ENCODE results near the gene ABCF3. TPM values are rescaled to one million over a fixed set of nuclear protein-coding genes. Genes with fewer than 3 reads are reported as not detected.

The ABCF3 gene
- total RNA-seq, 1 experiment from 2014 or later = 63.6 TPM

DNA sequence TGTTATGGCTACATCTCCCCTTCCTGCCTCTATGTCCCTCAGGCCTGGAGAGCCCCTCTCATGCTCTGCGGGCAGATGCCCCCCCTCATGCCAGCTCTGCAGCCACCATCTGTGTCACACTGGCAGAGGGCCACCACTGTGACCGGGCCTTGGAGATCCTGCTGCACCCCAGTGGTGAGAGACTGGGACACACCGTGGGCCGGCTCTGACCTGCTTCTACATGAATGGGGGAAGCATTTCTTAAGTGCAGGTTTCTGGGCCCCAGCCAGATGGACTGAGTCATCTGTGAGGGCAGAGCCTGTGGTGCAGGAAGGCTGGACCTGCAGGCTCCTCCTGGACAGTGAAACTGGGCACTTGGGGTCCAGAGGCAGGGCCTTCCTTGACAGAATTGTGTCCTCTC is 48.2 kb downstream of the ABCF3 start:
- peaks cover 6% of the 10 kb centered on the region; the same call in 1 of the 2 replicates for H3K4me1 Mint-ChIP-seq
- no peaks in the 10 kb centered on the region for H3K9me3 Mint-ChIP-seq
- H3K4me3 Mint-ChIP-seq = no peak overlapping the region
- no peak for ATAC-seq
- H3K27ac Mint-ChIP-seq = no peak overlapping the region
- H3K36me3 Mint-ChIP-seq = no peaks in the 10 kb centered on the region
- TF ChIP-seq EMX1 (CRISPR knock-in tag; IDR thresholded peaks at IDR 0.05) (no peak), ZNF416 (CRISPR knock-in tag; IDR thresholded peaks at IDR 0.05) (no peak), E2F1 (CRISPR knock-in tag; IDR thresholded peaks at IDR 0.05) (no peak), IRF1 (CRISPR knock-in tag; IDR thresholded peaks at IDR 0.05) (no peak)
- TF ChIP-seq, protein P1, sequence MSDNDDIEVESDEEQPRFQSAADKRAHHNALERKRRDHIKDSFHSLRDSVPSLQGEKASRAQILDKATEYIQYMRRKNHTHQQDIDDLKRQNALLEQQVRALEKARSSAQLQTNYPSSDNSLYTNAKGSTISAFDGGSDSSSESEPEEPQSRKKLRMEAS (CRISPR knock-in tag; IDR thresholded peaks at IDR 0.05) = no peak
- no peak for DNase-seq (ENCODE audit: low spot score)
- CTCF ChIA-PET = no interaction called here
- H3K27me3 Mint-ChIP-seq (ENCODE audit: low read depth) = peaks cover 44% of the 10 kb centered on the region
- POLR2A ChIA-PET = no interaction called here

- Mint-ChIP-seq H3K4me3 (no peak overlapping the region), H3K4me1 (peaks cover 6% of the 10 kb centered on the region; the same call in 1 of the 2 replicates), H3K27me3 (ENCODE audit: low read depth) (peaks cover 40% of the 10 kb centered on the region), H3K27ac (no peak overlapping the region), H3K9me3 (no peaks in the 10 kb centered on the region), H3K36me3 (no peaks in the 10 kb centered on the region)
- ChIA-PET CTCF (interaction anchor here (0.6 kb wide), 1 partner anchor 203 kb away, joined by 6 read pairs; the partner anchor contains the start of gene HTR3D), POLR2A (no interaction called here)
- TF ChIP-seq HMGXB4 (CRISPR knock-in tag; IDR thresholded peaks at IDR 0.05) = no peak
- TF ChIP-seq RELA (CRISPR knock-in tag; IDR thresholded peaks at IDR 0.05; ENCODE audit: borderline replicate concordance) = no peak
- no peak for TF ChIP-seq RORB (CRISPR knock-in tag; IDR thresholded peaks at IDR 0.05)
- TF ChIP-seq OVOL2 (CRISPR knock-in tag; IDR thresholded peaks at IDR 0.05; ENCODE audit: borderline replicate concordance) = no peak
- no peak for TF ChIP-seq GABPB1 (CRISPR knock-in tag; IDR thresholded peaks at IDR 0.05)
- no peak for TF ChIP-seq ZNF121 (CRISPR knock-in tag; IDR thresholded peaks at IDR 0.05)
- no peak for TF ChIP-seq ATF1 (CRISPR knock-in tag; IDR thresholded peaks at IDR 0.05)
- no peak for ATAC-seq
- DNase-seq (ENCODE audit: low spot score) = no peak
Observed at GRCh38 chr3:184234671-184235380, 48.8 kb downstream of the ABCF3 start.

- no peak for ATAC-seq
- Mint-ChIP-seq H3K9me3 (no peaks in the 10 kb centered on the region), H3K36me3 (no peaks in the 10 kb centered on the region), H3K27ac (no peak overlapping the region), H3K27me3 (ENCODE audit: low read depth) (peaks cover 38% of the 10 kb centered on the region), H3K4me1 (peaks cover 6% of the 10 kb centered on the region; the same call in 1 of the 2 replicates), H3K4me3 (no peak overlapping the region)
- POLR2A ChIA-PET = no interaction called here
- CTCF ChIA-PET = interaction anchor here (1.1 to 7.5 kb wide), 4 partner anchors 7 to 331 kb away, joined by 3 to 88 read pairs (median 6); partner anchors contain the start of genes EEF1AKMT4 and VWA5B2
- DNase-seq (ENCODE audit: low spot score) = no peak
- no peak for TF ChIP-seq PRDM15 (CRISPR knock-in tag; IDR thresholded peaks at IDR 0.05)
- no peak for TF ChIP-seq NFATC4 (CRISPR knock-in tag; IDR thresholded peaks at IDR 0.05)
Observed at GRCh38 chr3:184235381-184236032, 49.5 kb downstream of the ABCF3 start.

All from WTC11 (cell line).